Subcutaneous adipose tissue (tissue), 4 donors: Measurements from ENCODE around the gene PDE6C. TPM values are rescaled to one million over a fixed set of nuclear protein-coding genes. Genes with fewer than 3 reads are reported as not detected.

ENCODE experiments used
- total RNA-seq, 4 donors: library from RNA; depleted of rRNA; stranded (reverse); fragments of >200 nt; gene quantifications; one replicate each; pipeline ENCODE4 v1.1.0, GENCODE V29; 2016
- TF ChIP-seq, protein P1 (sequence below): fragments of 450-650 bp; IDR thresholded peaks from one replicate; pipeline ENCODE4 v1.5.1; 2016; ENCODE audit warnings: low read depth, mild to moderate bottlenecking, control low read depth, antibody characterized with exemption, moderate library complexity

Gene PDE6C
- total RNA-seq, 4 donors from 2014 or later = not detected

DNA sequence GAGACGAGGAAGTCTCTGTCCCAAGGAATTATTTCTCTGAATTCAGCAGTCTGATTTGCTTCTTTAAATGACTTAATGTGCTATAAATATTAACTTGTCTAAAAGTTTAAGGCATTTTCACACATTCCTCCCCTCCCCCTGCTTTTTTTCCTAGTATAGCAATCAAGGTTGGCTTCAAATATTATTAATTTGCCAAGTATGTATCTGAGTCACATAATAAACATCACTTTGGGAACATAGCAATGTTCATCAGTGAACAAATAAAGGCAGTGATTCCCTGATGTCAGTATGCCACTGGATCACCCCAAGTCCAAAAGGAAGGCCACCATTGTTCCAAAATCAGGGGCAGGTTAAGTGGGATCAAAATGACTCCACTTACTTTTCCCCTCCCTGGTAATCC lies 40.5 kb downstream of the PDE6C start:
- TF ChIP-seq, protein P1, sequence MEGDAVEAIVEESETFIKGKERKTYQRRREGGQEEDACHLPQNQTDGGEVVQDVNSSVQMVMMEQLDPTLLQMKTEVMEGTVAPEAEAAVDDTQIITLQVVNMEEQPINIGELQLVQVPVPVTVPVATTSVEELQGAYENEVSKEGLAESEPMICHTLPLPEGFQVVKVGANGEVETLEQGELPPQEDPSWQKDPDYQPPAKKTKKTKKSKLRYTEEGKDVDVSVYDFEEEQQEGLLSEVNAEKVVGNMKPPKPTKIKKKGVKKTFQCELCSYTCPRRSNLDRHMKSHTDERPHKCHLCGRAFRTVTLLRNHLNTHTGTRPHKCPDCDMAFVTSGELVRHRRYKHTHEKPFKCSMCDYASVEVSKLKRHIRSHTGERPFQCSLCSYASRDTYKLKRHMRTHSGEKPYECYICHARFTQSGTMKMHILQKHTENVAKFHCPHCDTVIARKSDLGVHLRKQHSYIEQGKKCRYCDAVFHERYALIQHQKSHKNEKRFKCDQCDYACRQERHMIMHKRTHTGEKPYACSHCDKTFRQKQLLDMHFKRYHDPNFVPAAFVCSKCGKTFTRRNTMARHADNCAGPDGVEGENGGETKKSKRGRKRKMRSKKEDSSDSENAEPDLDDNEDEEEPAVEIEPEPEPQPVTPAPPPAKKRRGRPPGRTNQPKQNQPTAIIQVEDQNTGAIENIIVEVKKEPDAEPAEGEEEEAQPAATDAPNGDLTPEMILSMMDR = no peak

DNA sequence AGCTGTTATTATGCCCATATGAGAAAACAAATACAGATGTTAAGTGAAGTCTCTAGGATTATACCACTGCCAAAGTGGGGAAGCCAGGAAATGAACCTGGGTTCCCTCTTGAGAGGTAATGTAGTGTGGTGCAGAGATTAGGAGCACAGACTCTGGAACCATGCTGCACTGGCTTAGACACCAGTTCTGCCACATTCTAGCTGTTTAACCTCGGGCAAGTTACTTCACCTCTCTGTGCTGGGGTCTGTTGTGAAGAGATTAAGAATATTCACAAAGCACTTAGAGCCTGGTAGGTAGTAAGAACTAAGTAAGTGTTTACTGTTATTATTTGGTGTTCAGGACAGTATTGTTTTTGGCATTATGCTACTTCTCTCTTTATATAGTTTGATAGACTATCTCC lies 41.9 kb downstream of the PDE6C start:
- TF ChIP-seq, protein P1 = no peak

DNA sequence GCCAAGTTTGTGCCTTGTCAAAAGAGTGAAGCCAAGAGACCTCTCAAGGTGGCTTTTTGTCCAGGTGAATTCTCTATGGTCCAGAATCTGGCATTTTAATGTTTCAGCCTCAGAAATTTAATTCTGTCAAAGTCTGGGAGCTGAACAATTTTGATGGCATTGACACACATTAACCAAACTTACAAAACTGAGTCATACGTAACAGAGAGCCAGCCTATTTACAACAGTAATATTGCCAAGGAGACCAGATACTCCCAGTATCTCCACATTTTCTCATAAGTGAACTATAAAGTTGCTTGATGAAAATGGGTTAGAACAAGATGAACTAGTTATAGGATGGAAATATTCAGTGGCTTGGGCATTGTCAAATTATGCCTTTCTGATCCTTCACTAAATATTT lies 43.8 kb downstream of the PDE6C start:
- TF ChIP-seq, protein P1 = no peak

DNA sequence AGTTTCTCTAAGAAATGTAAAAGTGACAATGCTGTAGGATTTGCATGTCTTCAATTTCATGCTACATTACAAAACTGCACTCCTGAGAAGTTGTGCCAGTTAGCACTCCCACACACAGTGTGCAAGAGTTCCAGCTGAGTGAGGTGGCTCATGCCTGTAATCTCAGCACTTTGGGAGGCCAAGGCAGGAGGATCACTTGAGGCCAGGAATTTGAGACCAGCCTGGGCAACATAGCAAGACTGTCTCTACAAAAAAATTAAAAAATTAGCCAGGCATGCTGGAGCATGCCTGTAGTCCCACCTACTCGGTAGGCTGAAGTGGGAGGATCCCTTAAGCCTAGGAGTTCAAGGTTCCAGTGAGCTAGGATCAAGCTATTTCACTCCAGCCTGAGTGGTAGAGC lies 45.4 kb downstream of the PDE6C start:
- TF ChIP-seq, protein P1 = no peak

DNA sequence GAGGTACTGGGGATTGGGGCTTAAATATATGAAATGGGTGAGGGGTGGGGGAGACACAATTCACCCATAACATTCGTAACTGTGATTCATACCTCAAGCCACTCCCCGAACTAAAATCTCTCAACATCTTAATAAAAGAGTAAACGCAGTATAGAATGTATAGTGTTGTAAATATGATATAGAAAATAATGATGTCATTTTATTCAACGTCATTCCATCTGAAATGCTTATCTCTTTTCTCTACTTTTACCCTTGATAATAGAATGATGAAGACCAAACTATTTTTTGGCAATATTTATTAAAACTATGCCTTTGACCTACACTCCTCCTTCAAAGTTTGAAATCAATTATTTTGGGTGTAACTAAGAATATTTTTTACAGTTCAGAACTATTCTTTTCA lies 53.7 kb downstream of the PDE6C start:
- TF ChIP-seq, protein P1 = no peak

DNA sequence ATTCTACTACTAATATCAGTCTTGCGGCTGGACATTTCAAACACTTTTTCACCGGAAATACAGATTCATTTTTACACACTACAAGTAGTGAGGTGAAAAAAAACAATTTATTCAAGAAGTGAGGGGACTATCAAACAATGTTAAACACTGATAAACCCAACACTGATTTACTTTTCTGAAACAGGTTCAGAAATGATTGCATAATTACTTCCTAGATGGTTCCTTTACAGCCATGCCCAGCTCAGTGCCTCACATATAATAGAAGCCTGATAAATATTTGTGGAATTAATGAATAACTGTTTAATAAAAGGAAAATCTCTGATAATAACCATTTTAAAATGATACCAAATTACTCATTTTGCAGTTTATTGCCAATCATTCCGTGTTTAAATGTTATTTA lies 55.5 kb downstream of the PDE6C start:
- TF ChIP-seq, protein P1 = no peak

DNA sequence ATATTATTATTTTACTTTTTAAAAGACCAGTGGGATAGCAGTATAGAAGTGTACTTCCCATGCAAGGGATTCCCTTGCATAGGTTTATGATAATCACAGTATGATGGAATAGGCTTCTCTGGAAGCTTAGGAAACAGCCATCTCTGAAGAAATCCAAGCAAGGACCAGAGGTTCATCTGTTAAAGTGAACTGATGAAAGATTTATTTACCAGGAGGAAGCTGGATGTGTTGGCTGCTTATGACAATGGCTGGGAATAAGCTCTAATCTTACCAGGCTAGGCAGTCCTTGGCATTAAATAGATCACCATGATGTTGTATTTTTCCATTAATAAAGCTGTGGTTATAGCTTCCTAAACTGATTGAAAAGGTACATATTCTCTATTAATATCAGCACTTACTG lies 58.0 kb downstream of the PDE6C start:
- TF ChIP-seq, protein P1 = no peak
